Posterior vena cava (tissue), 2 donors: ENCODE measurements around the gene DDX60. TPM values are rescaled to one million over a fixed set of nuclear protein-coding genes. Genes with fewer than 3 reads are reported as not detected.
"Not testable (repeated sequence)": the region's sequence is repeated elsewhere in the genome, so short reads cannot be mapped to it uniquely, and the experiment has no call there.

Experiments used
- DNase-seq: peaks from one replicate; pipeline ENCODE4 v3.0.0-alpha.2; 2020; ENCODE audit warnings: low spot score
- intact Hi-C, 2 donors: fragments of 100-400 bp; cut with DNase I; formaldehyde crosslinking; loops; one replicate each; pipeline versions ENCODE4 v1.14.1 to v1.14.2; 2022 to 2023
- total RNA-seq, 2 donors: library from RNA; stranded (reverse); fragmentation: NEBNext Ultra II Directional; extraction: Animal tissue kit (Norgen Biotek cat#: 25700); gene quantifications; one replicate each; pipeline ENCODE4 v1.2.1, GENCODE V29; 2021
- donor health status: DM: yes; HTN: yes; CAD: no.
- donor health status: DM: yes; HTN: yes; CAD: no.

DDX60 gene
- total RNA-seq, 2 donors from 2014 or later: 14.3 to 18.4 TPM

GRCh38 chr4:168221301-168221700, 97.3 kb downstream of the DDX60 start:
- DNase-seq: no peak
- intact Hi-C loops: no loop called here

DNA sequence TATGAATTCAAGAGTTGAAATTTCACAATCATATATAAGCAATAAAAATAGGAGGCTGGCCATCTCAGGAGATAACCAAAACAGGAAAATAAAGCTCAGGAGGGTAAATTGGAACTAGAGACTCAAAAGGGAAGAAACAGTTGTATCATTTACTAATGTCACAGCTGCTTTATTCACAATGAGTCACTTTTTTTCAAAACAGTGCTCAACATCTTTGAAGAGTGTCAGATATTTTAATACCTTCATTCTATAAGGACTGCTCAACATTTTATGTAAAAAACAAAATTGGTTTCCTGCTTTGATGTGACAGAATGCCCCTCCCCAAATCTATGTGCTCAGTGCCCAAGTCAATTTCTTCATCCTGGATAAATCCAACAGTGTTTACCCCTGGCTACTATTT, 97.7 kb downstream of the DDX60 start:
- intact Hi-C loops: no loop called here
- no peak for DNase-seq

DNA sequence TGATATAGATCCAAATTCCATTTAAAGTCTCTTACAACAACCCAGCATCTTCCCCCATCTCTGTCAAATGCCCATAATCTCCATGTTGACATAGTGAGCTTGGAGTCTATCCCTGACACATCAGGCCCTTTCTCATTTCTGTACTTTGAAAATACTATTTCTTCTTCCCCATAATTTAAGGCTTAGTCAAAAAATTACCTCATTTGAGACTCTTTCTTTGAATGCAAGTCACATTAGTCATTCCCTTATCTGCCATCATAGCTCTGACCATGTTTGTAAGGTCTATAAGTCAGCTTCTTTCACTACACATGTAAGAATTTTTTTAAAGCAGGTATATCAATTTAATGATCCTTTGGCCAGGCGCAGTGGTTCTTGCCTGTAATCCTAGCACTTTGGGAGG, 99.9 kb downstream of the DDX60 start:
- DNase-seq: no peak
- intact Hi-C loops: no loop called here

GRCh38 chr4:168213511-168213910, 105.0 kb downstream of the DDX60 start:
- intact Hi-C loops, DNase-seq: not testable (repeated sequence)

GRCh38 chr4:168212656-168213055, 105.9 kb downstream of the DDX60 start:
- intact Hi-C loops: no loop called here
- DNase-seq: no peak

GRCh38 chr4:168208957-168209614, 109.5 kb downstream of the DDX60 start:
- intact Hi-C loops: no loop called here
- DNase-seq: no peak

- intact Hi-C loops: no loop called here
- no peak for DNase-seq
These were observed 115.2 kb downstream of the DDX60 start for GRCh38 chr4:168203233-168203911.

DNA sequence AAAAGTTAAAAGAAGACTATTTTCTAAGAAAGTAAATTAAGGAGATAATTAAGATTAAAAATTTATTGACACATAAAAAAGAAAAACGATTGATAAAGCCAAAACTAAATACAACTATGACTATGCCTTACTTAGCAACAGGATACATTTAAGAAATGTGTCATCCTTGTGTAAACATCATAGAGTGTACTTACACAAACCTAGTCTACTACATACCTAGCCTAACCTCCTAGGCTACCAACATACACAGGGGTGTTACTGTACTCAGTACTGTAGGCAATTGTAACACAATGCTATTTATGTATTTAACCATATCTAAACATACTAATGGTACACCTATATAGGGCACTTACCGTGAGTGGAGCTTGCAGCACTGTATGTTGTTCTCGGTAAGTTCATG, 117.9 kb downstream of the DDX60 start:
- intact Hi-C loops: no loop called here
- no peak for DNase-seq

GRCh38 chr4:168199260-168199957, 119.1 kb downstream of the DDX60 start:
- no peak for DNase-seq
- intact Hi-C loops: no loop called here

- no peak for DNase-seq
- intact Hi-C loops: no loop called here
These were observed 120.6 kb downstream of the DDX60 start for GRCh38 chr4:168197926-168198325.

DNA sequence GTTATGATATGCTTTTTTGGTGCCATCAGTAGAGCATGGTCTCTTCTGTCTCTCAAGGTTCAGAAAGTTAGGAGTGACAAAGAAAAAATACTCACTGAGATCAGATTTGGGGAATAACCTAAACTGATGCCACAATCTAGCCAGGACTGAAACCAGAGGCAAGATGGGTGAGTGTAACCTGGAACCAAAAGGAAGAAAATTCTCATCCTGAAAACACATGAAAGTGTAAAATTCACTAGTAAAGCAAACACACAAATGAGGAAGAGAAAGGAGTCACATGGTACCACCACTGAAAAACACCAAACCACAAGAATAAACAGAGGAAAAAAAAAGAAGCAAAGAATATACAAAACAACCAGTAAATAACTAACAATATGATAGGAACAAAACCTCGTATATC, 129.8 kb downstream of the DDX60 start:
- no peak for DNase-seq
- intact Hi-C loops: no loop called here

GRCh38 chr4:168183717-168184571, 134.6 kb downstream of the DDX60 start:
- intact Hi-C loops: no loop called here
- no peak for DNase-seq

- intact Hi-C loops: no loop called here
- no peak for DNase-seq
These were observed 140.9 kb downstream of the DDX60 start for GRCh38 chr4:168177546-168178149.

DNA sequence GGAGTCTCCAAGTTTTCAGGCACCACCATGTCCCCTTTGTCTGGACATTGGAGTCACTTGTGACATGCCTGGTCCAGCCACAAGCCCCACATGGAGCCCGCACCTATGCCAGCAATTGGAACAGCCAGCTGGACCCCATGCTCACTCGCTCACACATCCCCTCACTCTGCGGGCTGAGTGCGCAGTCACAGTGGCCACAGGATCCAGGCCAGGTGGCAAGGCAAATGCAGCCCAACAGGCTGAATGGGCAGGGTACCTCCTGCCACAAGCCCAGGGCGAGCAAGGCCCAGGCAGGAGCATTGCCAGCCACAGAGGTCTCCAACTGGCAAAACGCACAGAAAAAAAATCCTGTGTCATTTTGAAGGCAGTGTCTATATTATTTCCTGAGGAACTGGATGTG, 144.2 kb downstream of the DDX60 start:
- no peak for DNase-seq
- intact Hi-C loops: no loop called here

DNA sequence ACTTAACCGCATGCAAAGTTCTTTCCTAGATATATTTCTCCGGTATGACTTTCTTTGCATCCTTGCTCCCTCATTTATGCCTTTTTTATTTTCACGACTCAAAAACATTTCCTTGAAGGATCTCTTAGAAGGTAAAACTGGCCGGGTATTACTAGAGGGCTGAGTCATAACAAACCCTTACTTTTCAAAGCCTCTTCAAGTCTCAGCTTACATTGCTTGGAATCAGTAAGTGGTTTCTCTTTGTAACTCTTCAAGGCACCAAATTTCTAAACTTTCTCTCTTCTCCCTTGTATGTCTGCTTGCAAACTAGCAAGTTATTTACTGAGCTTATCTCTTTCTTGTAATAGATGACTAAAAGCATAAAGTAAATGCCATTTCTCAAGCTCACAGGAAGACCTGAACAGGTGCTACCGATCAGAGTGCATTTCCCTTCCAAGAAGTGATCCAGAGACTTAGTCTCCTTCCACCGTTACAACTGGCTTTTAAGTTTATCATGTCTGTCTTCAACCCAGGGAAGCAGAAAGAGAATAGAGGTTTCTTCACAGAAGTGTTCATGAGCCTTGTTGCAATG, 150.8 kb downstream of the DDX60 start:
- intact Hi-C loops: no loop called here
- DNase-seq: no peak
